ENCODE measurements around the gene SLC1A7.

Gene SLC1A7

DNA sequence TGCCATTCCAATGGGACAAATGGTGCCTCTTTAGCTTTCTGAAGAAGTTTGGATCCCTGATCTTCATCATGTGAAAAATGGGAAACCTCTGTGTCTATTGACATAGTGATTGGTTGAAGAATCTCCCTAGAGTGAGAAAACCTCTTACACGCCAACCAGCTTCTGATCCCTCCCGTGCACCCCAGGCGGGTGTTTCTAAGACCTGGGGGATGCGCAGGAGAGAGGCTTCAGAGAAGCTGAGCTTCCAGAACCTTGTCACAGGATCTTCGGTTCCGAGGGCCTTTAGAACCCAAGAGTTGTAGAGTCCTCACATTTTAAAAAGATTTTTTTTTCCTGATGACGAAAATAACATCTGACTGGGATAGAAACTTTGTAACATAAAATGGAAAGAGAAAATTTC lies 69.2 kb downstream of the SLC1A7 start:
- DNase-seq: no peak

DNA sequence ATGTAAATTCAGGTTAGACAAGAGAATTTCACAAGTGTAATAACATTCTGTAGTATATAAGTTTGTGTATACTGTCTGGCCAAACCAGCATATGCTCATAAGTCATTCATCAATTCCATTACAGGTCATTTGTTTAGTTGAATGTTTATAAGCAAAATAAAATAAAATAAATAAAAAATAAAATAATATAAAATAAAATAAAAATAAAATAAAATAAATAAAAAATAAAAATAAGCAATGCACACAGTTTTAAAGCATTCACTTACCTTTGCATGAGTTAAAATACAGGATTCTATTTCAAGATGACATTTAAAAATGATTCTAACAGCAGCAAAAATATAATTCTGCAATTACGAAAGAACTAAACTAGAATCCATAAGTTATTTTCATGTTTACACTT lies 70.5 kb downstream of the SLC1A7 start:
- no peak for DNase-seq

DNA sequence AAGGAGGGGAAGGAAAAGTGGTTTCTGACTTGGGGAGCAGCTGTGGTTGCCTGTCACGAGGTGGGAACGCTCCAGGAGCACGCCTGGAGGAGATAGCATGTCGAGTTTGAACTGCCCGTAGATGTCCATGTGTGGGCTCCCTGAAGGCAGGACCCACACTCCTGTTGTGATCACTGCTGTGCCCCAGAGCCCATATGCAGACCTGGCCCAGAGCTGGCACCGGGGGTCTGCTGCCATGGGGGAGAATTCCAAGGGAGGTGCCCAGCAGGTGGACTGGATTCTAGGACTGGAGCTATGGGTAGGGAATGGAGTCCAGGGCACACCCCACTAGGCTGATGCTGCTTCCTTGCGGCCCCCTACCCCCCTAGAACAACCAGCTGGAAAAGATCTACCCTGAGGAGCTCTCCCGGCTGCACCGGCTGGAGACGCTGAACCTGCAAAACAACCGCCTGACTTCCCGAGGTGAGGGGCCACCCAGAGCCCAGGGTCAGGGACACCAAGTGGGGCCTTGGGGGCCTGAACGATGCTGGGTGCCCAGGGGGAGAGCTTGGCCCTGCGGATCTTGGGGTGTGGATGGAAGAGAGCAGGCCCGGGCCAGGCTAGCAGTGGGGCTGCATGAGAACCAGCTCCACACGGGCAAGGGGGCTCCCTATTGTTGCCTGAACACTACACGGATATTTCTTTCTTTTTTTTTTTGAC lies 71.1 kb downstream of the SLC1A7 start:
- no peak for DNase-seq

DNA sequence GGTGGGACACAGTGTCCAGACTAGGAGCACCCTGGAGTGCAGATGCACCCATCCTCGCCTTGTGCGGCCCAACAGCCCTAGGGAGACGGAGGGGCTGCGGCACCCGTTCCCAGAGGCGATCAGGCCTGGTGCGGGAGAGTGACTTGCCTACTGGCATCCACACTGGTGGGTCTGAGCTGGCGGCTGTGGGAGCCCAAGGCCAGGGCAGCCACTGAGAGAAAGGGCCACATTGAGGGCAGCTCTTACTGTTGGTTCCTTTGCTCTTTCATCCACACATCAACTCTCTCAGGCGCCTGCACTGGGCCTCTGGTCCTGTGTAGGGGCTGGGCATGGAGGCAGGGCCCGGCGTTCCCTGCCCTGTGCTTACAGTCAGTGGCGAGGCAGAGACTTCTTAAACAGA lies 71.8 kb downstream of the SLC1A7 start:
- no peak for DNase-seq

DNA sequence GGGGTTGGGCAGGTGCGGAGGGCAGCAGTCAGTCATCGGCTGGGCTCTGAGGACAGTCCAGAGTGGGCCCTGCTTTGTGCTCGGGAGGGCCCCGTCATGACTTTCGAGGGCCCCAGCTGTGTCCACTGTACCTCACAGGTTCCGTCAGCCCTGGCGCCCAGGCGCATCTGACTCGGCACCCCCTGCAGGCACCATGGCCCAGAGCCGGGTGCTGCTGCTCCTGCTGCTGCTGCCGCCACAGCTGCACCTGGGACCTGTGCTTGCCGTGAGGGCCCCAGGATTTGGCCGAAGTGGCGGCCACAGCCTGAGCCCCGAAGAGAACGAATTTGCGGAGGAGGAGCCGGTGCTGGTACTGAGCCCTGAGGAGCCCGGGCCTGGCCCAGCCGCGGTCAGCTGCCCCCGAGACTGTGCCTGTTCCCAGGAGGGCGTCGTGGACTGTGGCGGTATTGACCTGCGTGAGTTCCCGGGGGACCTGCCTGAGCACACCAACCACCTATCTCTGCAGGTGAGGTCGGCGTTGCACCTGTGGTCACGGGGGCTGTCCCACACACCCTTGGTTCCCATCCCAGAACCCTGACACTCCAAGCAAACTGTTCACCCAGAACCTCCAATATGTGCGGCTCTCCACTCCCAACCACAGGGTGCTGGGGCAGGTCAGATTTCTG lies 72.6 kb downstream of the SLC1A7 start:
- DNase-seq: no peak

DNA sequence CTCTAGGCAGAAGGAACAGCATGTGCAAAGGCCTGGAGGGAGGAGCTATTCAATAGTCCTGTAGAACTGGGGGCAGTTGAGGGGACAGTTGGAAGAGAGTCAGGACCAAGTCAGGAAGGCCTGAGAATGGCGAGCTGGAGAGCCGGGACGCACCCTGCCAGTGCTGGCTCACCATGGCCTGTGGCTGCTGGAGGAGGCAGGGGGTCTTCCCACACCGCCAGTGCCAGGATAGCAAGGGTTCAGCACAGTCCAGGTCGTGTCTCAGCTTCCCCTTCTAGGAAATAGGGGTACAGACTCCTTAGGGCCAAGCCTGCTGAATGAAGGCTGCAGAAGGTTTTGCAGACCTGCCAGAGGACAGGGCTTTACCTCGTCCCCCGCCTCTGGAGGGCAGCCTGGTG lies 73.2 kb downstream of the SLC1A7 start:
- no peak for DNase-seq

DNA sequence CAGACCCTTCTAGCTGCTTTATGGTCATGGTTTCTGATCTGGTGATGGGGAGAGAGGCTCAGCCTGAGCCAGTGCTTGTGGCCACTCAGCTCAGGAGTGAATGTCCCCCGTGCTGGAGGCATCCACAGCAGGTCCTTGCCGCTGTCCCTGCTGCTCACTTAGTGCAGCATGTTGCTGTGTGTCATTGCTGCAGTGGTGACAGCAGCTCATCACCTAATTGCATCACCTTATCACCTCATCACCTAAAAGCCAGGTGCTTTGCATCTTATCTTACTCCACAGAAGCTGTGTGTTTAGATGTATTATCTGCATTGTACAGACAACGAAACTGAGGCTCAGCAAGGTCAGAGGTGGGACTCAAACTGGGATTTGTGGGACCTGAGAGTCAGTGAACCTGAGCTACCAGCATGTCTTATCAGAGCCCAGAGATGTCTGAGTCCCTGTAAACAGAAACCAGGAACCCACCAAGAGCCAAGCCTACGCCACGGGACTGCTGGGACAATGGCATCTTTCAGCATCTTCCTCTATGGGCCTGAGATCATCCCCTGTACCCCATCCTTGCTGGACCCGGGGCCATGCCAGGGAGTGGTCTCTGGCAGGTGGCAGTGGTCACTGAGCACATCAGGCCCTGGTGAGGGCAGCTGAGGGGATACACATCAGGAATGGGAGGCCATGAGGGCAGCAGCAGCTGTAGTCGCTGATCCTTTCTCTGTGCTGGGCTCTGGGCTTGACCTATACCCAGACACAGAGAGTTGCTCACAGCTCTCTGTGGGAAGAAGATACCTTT lies 73.9 kb downstream of the SLC1A7 start:
- peak; percentile 23 for DNase-seq

DNA sequence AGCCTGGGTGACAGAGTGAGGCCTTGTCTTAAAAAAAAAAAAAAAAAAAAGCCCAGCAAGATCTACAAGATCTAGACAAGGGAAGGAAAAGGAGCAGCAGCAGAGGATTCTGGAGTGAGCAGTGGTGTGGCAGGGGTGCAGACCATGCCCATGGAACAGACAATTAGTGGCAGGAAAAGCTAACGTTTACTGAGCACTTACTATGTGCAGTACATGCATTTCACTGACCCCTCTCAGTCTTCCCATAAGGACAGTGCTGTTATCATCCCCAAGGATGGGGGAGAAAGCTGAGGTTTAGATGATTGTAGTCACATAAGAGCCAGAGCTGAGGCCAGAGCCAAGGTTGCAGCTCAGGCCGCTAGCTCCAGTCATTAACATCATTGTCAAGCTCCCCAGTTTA lies 74.6 kb downstream of the SLC1A7 start:
- no peak for DNase-seq

DNA sequence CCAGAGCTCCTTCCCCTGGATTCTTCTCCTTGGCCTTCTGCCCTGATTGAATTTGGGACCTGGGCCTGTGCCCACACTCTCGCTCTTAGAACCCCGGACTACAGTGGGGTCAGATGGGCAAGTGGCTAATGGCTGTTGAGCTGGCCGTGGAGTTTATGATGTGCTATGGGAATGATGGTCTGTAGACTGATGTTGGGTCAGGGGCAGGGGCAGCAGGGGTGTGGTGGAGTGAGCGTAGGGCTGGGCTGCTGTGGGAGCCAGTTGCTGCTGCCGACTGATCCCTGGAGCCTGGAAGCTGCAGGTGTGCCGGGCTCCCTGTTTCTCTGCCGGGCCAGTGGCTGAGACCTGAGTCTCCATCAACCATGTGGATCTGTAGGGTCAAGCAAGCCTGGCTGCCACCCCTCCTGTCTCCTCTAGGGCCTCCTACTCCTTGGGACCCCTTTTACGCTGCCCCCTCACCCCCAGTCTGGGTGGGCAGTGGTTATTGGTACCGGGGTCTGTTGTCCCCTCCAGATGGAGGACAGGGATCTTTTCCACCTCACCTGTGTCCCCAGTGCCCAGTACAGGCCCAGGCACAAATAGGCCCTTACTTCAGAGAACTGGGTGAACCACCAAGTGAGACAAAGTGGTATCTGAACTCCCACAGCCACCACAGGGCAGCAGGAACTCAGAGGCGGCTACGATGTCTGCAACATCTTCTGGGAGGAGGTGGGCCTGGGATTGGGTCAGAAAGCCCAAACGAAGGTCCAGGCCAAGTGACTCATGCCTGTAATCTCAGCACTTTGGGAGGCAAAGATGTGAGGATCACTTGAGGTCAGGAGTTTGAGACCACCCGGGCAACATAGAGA lies 75.3 kb downstream of the SLC1A7 start:
- no peak for DNase-seq

DNA sequence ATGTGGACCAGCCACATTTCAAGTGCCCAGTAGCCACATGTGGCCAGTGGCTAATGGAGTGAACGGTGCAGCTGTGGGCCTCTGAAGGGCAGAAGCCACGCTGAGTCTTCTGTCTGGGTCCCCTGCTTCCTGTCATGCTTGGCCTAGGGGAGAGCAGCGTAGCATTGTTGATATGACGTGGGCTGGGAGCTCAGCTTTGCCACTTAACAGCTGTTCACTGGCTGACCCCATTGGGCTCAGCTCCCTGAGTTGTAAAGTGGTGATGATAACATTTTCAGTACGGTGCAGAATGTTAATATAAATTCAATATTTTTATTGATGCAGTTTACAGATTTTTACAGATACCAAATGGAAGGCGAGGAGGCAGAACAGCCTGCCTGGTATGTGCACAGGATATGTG lies 76.0 kb downstream of the SLC1A7 start:
- DNase-seq: no peak

DNA sequence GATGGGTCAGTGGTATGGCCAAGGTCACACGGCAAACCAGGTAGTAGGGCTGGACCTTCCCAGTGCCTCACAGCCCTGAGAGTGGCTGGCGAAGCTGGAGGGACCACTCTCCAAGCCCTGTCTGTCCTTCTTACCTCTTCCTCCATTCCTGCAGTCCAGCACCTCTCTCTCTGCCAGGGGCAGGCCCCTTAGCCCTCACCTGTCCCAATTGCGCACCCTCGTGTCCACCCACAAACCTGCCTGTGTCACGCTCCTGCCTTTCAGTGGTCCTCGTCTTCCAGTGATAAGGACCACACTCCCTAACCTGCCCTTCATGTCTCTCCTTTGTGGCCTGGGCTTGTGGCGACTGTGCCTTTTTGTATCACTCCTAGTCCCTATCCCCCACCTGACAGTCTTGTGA lies 77.0 kb downstream of the SLC1A7 start:
- no peak for DNase-seq

DNA sequence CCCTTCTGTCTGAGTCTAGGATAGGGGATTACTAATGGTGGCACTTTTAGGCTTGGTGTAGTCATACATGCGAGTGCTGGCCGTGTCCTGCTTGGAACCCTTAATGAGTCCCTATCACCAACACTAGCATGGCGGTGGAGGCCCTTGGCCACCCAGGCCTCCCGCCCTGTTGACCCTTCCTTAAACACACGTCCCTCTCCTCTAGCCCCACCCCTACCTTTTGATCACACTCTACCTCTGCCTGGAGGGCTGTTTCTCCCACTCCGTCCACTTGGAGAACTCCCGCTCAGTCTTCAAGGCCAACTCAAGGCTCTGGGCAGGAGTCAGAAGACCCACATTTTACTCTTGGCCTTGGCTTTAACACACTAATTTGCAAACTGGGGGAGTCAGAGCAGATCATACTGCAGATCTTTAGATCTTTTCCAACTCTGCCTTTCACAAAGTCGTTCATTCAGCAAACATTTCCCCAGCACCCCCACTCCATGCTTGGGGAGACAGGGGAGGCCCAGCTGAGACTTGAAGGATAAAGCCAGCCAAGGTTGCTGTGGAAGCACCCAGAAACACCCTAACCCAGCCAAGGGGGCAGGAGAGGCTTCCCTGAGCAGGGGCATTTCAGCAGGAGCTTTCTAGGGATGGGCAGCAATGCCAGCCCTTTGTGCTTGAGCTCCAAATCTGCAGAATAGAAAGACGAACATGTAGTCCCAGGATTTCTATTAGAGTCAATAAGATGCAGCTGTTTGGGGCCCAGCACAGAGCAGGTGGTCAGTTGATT lies 78.5 kb downstream of the SLC1A7 start:
- no peak for DNase-seq

DNA sequence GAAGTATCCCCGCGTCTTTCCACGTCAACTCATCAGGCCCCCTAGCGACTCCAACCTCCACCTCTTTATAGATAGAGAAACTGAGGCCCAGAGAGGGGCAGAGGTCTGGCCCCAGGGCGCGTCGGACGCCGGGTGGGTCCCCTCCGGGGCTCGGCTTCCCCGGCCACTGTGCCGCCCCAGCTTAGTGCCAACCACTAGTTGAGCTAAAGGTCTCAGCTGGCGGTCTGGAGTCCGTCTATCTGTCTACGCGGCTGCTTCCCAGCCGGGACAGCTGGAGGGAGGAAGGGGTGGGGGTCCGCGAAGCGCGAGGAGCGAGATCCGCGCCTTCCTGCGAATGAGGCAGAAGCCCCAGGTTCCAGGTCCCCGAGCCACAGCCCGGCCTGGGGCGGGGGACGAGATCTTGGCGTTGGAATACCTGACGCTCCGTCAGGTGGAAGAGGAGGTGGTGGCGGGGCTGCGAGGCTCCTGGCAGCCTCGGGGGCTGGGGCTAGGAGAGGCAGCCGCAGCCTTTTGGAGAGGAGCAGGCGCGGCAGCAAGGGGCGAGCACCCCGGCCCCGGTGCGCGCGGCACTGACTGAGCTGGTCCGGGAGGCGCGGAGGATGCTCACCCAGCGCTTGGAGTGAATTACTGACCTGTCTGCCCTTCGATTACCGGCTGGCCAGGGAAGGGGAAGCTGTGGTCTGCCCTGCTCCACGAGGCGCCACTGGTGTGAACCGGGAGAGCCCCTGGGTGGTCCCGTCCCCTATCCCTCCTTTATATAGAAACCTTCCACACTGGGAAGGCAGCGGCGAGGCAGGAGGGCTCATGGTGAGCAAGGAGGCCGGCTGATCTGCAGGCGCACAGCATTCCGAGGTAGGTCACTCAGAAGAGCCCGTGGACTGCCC lies 79.5 kb downstream of the SLC1A7 start:
- peak; percentile 41 for DNase-seq

DNA sequence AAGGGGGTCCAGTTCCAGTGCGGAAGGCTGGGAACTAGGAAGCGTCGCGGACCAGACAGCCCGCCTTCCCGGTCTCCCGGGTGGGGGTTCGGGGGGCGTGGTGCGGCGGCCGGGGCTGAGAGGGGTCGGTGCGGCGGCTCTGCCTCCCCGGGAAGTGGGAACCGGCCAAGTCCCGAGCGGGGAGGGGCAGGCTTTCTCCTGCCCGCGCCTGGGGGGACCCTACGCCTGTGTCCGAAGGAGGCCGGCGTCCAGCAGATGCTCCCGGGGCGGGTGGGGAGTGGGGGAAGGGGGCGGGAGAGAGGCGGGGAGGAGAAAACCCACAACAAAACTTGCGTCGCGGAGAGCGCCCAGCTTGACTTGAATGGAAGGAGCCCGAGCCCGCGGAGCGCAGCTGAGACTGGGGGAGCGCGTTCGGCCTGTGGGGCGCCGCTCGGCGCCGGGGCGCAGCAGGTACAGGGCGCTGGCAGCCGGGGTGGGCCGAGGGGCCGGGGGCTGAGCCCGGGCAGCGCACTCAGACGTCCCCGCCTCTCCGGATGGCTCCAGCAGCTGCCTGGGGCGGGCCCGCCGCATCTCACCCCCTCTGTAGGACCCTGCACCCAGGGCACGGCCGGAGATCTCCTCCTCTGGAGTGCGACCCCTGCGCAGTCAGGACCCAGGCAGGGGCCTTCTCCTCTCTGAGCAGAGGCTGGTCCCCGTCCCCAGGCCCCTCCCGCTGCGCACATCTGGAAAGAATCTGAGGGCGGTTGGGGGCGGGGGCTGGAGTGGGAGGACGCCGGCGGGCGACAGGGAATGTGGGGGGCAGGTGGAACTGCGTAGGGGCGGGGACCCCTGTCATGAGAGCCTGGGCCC lies 80.4 kb downstream of the SLC1A7 start, which contains the start of gene PODN:
Gene PODN (plus strand): TSS at position 355 of the 849 bp plus-strand sequence. CDS start 7,643 bp downstream, outside the sequence.
- peak; percentile 68 for DNase-seq

DNA sequence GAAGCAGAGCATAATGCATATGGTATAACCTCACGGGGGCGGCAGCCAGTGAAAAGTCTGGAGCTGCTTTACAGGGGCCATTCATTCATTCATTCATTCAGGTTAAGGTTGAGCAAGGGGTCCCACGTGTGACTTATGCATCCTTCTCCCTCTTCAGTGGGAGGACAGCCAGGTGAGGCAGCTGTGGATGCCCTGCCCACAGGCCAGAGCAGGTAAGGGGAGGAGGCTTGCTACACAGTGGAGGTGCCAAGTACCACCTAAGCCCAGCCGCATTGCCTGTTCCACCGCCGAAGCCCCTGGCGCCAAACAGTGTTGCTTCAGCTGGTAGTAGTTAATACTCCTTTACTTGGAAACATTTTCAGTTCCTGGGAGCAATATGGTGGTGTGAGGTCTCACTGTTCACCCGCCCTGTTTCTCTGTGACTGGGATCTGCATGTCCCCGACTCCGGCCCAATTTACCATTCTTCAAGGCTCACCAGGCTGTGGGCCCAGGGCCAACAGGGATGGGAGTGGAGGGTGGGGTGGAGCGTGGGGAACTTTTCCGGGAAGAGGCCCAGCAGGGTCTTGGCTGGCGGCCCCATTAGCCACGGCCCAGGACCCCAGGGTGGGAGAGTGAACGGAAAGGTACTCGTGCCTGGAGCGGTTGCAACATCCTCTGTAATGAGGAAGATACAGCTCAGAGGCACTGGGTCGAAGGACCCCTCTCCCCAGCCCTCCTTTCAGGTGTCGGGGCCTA lies 81.1 kb downstream of the SLC1A7 start:
- peak; percentile 74 for DNase-seq

DNA sequence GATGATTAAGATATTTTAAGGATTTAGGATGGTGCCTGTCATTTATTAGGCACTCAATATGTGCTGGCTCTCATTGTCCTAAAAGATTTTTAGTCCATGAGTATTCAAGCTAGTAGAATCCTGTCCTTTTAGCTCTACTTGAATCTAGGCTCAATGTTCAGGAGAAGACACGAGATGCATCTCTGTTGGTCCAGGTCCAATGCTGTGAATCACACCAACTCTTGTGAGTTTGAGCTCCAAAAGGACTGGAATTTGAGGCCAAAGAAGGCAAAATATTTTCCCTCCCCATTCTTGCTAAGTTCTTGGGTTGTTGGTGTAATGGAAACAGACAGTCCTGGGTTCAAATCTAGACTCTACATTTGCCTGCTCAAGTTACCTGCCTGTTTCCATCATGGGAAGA lies 81.9 kb downstream of the SLC1A7 start:
- no peak for DNase-seq

DNA sequence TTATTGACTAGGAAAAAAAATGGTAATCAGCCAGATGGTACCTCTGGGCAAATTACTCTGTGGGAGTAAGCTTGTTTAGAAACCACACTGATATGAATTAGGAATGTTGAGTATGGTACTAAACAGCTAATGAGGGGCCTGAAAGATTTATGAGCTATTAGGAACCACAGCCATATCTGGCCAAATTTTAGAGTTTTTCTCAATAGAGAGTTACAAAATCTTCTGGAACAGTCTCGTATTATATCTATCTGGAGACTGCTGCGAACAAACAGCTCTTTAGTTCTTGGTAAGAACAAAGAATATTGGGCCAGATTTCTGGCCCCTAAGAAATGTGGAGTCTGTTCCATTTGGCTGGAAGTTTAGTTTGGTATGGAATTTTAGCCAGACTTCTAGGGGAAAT lies 85.3 kb downstream of the SLC1A7 start:
- no peak for DNase-seq

DNA sequence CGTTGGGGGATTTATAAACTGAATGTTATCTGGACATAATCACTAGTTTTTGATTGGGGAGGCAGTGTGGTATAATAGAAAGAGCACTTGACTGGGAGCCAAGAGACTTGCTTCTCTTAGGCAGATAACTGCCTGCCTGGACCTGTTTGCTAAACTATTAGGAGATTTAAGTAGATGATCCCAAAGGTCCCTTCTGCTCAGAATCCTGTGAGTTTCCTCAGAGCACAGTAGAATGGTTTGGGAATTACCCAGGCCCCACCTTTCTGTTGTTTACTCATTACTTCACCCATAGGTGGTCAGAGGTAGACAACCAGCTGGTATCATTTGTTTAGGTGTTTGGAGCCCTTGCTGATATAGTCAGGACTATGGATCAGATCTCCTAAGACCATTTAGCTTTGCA lies 90.8 kb downstream of the SLC1A7 start:
- DNase-seq: no peak

DNA sequence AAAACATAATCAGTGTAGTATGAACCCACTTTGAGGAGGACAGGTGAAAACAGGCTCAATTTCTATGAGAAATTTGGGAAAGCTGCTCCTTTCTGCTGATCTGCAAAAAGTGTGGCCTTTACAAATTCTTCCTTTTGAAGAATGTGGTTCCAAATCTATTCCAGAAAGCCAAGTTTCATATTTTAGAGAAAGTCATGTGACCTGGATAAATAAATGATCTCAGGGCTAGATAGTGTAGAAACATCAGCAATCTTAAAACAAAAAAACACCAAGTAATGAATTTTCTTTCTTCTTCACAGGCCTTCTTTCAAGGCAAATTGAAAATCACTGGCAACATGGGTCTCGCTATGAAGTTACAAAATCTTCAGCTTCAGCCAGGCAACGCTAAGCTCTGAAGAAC lies 92.1 kb downstream of the SLC1A7 start:
- DNase-seq: no peak
